Lung (tissue), 12 donors: Measurements from ENCODE around the gene MINPP1. TPM values are rescaled to one million over a fixed set of nuclear protein-coding genes. Genes with fewer than 3 reads are reported as not detected.

Experiments used
- ATAC-seq: fragments of 200-7000 bp; cut with Tn5 transposase; one replicate; pipeline ENCODE4 v1.9.1; 2020; ENCODE audit warnings: moderate number of reproducible peaks; ENCODE audit not compliant: insufficient read depth, low FRiP score
- DNase-seq, 3 donors: peaks; one replicate each; pipeline ENCODE4 v3.0.0-alpha.2; 2013 to 2017
- H3K27ac ChIP-seq, 2 donors: one replicate each; pipeline ENCODE4 v1.5.1; 2013; ENCODE audit warnings: mild to moderate bottlenecking in 2 of 2, moderate library complexity in 2 of 2, control low read depth in 1 of 2, inconsistent platforms in 1 of 2, low read depth in 1 of 2, low read length in 1 of 2
- H3K27me3 ChIP-seq, 3 donors: one replicate each; pipeline ENCODE4 v1.5.1; 2013; ENCODE audit warnings: low read length in 2 of 3; ENCODE audit not compliant: control insufficient read depth in 3 of 3, insufficient read depth in 3 of 3
- H3K36me3 ChIP-seq, 4 donors: one replicate each; pipeline ENCODE4 v1.5.1; 2013; ENCODE audit warnings: low read length in 4 of 4, mild to moderate bottlenecking in 1 of 4, moderate library complexity in 1 of 4; ENCODE audit not compliant: control insufficient read depth in 4 of 4, insufficient read depth in 4 of 4
- H3K4me1 ChIP-seq, 5 donors: one replicate each; pipeline ENCODE4 v1.5.1; 2013; ENCODE audit warnings: low read length in 5 of 5, mild to moderate bottlenecking in 2 of 5, moderate library complexity in 1 of 5; ENCODE audit not compliant: control insufficient read depth in 5 of 5, insufficient read depth in 5 of 5
- H3K4me3 ChIP-seq: one replicate; pipeline ENCODE4 v1.5.1; 2013; ENCODE audit warnings: mild to moderate bottlenecking, control low read depth, moderate library complexity
- H3K9ac ChIP-seq, 2 donors: one replicate each; pipeline ENCODE4 v1.5.1; 2013; ENCODE audit warnings: low read length in 2 of 2, control low read depth in 1 of 2; ENCODE audit not compliant: insufficient read depth in 1 of 2
- H3K9me3 ChIP-seq, 4 donors: one replicate each; pipeline ENCODE4 v1.5.1; 2013; ENCODE audit warnings: low read length in 3 of 4, mild to moderate bottlenecking in 1 of 4, moderate library complexity in 1 of 4; ENCODE audit not compliant: control insufficient read depth in 4 of 4, insufficient read depth in 3 of 4
- WGBS, 2 donors: extraction: QIAGEN DNeasy Blood & Tissue Kit; methylation state at CpG; one replicate each; pipeline ENCODE4 v1.1.7; 2013; 5-methylcytosine and 5-hydroxymethylcytosine counted together
- polyA plus RNA-seq, 2 donors: library from polyadenylated mRNA; stranded (reverse); fragments of 200-250 nt; gene quantifications; one replicate each; pipeline ENCODE4 v1.2.1, GENCODE V29; 2013
- total RNA-seq, 2 donors: library from RNA; depleted of rRNA in 1 of 2; stranded (reverse); fragments of >200 nt in 1 of 2; gene quantifications; one replicate each; pipeline ENCODE4 v1.2.1, GENCODE V29; 2014 to 2021
- TF ChIP-seq, protein P1 (sequence below): IDR thresholded peaks from 2 replicates; pipeline ENCODE4 v1.5.1; 2012; ENCODE audit warnings: mild to moderate bottlenecking; ENCODE audit errors: control extremely low read depth, extremely low read depth
- donor health status: control.
- donor health status: control.
- donor health status: Bipolar disorder and iron deficiency.
- donor health status: healthy.
- donor health status: DM: yes; HTN: yes; CAD: no.

MINPP1 gene
- total and polyA plus RNA-seq, 4 donors, result 8.2 to 31.2 (median 12.4) TPM

DNA sequence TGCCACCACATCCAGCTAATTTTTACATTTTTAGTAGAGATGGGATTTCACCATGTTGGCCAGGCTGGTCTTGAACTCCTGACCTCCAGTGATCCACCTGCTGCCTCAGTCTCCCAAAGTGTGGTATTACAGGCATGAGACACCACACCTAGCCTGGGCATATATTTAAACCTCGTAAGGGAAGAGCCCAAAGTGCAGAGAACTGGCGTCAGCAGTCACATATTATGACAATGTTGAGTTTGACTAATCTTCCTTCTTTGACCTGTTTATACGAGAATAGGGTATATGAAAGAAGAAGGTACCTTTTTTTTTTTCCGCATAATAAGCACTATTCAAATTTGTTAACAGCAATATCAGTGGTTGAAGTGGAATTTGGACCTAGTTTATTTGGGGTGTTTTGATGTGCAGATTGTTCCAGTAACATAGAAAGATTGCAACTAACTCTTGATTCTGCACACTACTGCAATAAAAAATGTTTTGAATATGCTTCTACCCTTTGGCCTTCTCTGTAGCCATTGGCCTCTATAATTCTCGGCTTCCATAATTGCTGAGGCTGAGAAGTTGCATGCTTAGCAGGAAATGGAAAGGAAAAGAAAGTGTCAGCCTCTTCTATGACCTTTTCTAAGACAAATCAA, 55.9 kb downstream of the MINPP1 start:
- Histone ChIP-seq H3K9ac (no peak overlapping the region), H3K27ac (no peak overlapping the region), H3K36me3 (no peaks in the 10 kb centered on the region), H3K4me1 (peaks cover 0 to 4% (median 0%) of the 10 kb centered on the region in 5 donors), H3K27me3 (no peaks in the 10 kb centered on the region), H3K9me3 (peaks cover 0 to 3% (median 2%) of the 10 kb centered on the region in 4 donors), H3K4me3 (no peak overlapping the region)
- DNase-seq (no peak), ATAC-seq (no peak)
- TF ChIP-seq, protein P1, sequence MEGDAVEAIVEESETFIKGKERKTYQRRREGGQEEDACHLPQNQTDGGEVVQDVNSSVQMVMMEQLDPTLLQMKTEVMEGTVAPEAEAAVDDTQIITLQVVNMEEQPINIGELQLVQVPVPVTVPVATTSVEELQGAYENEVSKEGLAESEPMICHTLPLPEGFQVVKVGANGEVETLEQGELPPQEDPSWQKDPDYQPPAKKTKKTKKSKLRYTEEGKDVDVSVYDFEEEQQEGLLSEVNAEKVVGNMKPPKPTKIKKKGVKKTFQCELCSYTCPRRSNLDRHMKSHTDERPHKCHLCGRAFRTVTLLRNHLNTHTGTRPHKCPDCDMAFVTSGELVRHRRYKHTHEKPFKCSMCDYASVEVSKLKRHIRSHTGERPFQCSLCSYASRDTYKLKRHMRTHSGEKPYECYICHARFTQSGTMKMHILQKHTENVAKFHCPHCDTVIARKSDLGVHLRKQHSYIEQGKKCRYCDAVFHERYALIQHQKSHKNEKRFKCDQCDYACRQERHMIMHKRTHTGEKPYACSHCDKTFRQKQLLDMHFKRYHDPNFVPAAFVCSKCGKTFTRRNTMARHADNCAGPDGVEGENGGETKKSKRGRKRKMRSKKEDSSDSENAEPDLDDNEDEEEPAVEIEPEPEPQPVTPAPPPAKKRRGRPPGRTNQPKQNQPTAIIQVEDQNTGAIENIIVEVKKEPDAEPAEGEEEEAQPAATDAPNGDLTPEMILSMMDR, result no peak
- 86 to 92% methylated on average over 5 of the region's 5 CpGs for WGBS, 2 donors

DNA sequence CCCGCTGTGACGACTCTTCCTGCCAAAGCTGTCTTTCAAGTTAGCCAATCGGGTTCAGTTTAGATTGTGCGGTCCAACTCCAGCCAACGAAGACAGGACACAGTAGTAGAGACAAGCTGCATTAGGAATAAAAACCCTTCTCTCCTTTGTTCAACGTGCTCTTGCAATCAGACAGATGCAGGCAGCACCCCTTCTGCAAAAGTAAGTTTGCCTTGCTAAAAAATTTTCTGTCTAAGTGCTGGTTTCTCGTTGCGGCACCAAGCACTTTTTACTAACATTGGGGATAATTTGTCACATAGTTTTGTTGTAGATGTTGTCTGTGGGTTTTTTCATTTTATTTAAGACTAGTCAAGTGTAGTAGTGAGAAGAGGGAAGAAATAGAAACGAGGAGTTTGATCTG, 58.1 kb downstream of the MINPP1 start:
- WGBS, 2 donors, result 93 to 96% methylated on average over 9 of the region's 9 CpGs

DNA sequence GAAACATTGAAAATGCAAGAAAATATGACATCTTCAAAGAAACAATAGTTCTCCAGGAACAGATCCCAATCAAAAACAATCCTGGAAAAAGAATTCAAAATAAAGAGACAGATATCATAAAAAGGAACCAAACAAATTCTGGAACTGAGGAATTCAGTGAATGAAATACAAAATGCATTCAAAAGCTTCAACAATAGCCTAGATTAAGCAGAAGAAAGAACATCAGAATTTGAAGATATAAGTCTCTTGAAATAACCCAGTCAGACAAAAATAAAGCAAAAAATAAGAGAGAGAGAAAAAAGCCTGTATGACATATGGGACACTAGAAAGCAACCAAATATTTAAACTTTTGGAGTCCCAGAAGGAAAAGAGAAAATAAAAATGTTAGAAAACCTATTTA, 60.3 kb downstream of the MINPP1 start:
- Histone ChIP-seq H3K9ac (no peak overlapping the region), H3K4me1 (no peaks in the 10 kb centered on the region), H3K36me3 (no peaks in the 10 kb centered on the region), H3K27ac (no peak overlapping the region), H3K27me3 (no peaks in the 10 kb centered on the region), H3K4me3 (no peak overlapping the region), H3K9me3 (peaks cover 0 to 4% (median 2%) of the 10 kb centered on the region in 4 donors)
- ATAC-seq (no peak), DNase-seq (no peak)
- TF ChIP-seq, protein P1, result no peak

More for the DNA sequence above, 58.1 kb downstream of the MINPP1 start:
- no peak for ATAC-seq
- Histone ChIP-seq H3K4me3 (no peak overlapping the region), H3K27ac (no peak overlapping the region), H3K36me3 (no peaks in the 10 kb centered on the region), H3K9ac (no peak overlapping the region), H3K27me3 (no peaks in the 10 kb centered on the region), H3K9me3 (peaks cover 0 to 4% (median 2%) of the 10 kb centered on the region in 4 donors), H3K4me1 (no peaks in the 10 kb centered on the region)
- TF ChIP-seq, protein P1, result no peak
- no peak for DNase-seq

DNA sequence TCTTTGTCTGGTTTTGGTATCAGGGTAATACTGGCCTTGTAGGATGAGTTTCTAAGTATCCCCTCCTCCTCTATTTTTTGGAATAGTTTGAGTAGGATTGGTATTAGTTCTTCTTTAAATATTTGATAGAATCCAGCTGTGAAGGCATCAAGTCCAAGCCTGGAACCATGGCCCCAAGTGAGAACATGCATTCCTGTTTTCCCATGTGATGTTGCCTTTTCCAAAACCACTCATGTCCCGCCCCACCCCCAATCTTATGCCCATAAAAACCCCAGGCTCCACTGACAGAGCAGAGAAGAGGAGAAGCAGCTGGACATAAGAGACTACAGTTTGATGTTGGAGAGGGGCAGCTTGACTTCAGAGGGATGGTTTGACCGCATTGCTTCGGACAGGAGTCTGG, 71.2 kb downstream of the MINPP1 start:
- DNase-seq (no peak), ATAC-seq (no peak)
- H3K9me3 ChIP-seq, result peaks cover 0 to 3% (median under 1%) of the 10 kb centered on the region in 4 donors
- no peak overlapping the region for H3K9ac ChIP-seq
- peaks cover 0 to 21% (median 6%) of the 10 kb centered on the region in 5 donors for H3K4me1 ChIP-seq
- TF ChIP-seq, protein P1, result no peak
- WGBS, 2 donors, result 92% methylated on average over 3 of the region's 3 CpGs
- no peaks in the 10 kb centered on the region for H3K36me3 ChIP-seq
- H3K27ac ChIP-seq, result no peak overlapping the region
- H3K4me3 ChIP-seq, result no peak overlapping the region
- H3K27me3 ChIP-seq, result no peaks in the 10 kb centered on the region
